ENCODE data around the gene RNASE7.
A peak's percentile ranks its signal among the peaks of the same experiment; 100 is the strongest.

The RNASE7 gene

GRCh38 chr14:21069388-21070082, 27.4 kb downstream of the RNASE7 start:
- DNase-seq = peak; percentile 64

- DNase-seq = no peak
Observed at GRCh38 chr14:21070083-21070609, 28.0 kb downstream of the RNASE7 start, which contains the start of gene ARHGEF40. Gene ARHGEF40, plus strand, starts transcription at chr14:21070304. Its CDS starts 93 bp downstream, at chr14:21070397.

- DNase-seq = peak; percentile 65
Observed at GRCh38 chr14:21070610-21071224, 28.6 kb downstream of the RNASE7 start.

- DNase-seq = peak; percentile 73
Observed at GRCh38 chr14:21071225-21072030, 29.3 kb downstream of the RNASE7 start.

GRCh38 chr14:21072031-21072473, 29.9 kb downstream of the RNASE7 start:
- no peak for DNase-seq

- DNase-seq = no peak
Observed at GRCh38 chr14:21072781-21073339, 30.7 kb downstream of the RNASE7 start.

DNA sequence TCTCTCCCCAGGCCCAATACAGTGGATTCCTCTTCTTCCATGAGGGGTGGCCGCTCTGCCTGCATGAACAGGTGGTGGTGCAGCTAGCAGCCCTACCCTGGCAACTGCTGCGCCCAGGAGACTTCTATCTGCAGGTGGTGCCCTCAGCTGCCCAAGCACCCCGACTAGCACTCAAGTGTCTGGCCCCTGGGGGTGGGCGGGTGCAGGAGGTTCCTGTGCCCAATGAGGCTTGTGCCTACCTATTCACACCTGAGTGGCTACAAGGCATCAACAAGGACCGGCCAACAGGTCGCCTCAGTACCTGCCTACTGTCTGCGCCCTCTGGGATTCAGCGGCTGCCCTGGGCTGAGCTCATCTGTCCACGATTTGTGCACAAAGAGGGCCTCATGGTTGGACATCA, 31.8 kb downstream of the RNASE7 start:
- DNase-seq = no peak

DNA sequence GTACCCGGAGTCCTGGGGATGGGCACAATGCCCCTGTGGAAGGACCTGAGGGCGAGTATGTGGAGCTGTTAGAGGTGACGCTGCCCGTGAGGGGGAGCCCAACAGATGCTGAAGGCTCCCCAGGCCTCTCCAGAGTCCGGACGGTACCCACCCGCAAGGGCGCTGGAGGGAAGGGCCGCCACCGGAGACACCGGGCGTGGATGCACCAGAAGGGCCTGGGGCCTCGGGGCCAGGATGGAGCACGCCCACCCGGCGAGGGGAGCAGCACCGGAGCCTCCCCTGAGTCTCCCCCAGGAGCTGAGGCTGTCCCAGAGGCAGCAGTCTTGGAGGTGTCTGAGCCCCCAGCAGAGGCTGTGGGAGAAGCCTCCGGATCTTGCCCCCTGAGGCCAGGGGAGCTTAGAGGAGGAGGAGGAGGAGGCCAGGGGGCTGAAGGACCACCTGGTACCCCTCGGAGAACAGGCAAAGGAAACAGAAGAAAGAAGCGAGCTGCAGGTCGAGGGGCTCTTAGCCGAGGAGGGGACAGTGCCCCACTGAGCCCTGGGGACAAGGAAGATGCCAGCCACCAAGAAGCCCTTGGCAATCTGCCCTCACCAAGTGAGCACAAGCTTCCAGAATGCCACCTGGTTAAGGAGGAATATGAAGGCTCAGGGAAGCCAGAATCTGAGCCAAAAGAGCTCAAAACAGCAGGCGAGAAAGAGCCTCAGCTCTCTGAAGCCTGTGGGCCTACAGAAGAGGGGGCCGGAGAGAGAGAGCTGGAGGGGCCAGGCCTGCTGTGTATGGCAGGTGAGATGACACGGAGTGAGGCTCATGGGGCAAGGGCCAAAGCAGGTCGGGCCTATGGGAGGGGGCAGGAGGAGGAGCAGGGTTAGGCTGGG, 32.5 kb downstream of the RNASE7 start:
- no peak for DNase-seq

DNA sequence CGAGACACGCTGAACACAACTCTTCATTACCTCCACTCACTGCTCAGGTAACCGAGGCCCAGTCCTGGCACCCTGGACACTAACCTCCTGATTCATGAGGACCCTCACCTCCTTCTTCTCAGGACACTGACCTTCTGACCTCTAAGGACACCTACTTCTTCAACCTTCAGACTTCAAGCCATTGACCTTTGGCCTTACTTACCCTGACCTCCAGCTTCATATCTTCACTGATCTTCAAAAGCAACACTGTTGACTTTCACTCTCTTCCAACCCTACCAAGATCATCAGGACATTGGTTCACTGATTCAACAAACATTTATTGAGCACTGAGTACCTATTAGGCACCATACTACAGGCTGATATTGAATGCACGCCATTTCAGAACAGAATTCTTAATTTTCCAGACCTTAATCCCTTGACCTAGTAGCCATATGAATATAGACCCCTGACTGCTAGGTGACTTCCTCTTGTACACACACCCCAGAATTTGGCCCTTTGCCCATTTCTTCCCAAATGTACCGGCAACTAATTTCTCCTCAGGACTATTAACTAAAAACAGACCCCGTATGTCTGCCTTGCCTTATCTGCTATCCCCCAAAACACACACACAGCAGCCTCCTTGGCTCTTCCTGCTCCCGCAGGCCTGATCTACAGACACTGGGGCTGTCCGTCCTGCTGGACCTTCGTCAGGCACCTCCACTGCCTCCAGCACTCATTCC, 33.7 kb downstream of the RNASE7 start:
- no peak for DNase-seq

GRCh38 chr14:21077672-21078071, 35.5 kb downstream of the RNASE7 start:
- DNase-seq = no peak

- DNase-seq = no peak
Observed at GRCh38 chr14:21078287-21078686, 36.1 kb downstream of the RNASE7 start.

GRCh38 chr14:21078726-21079125, 36.6 kb downstream of the RNASE7 start:
- DNase-seq = no peak

DNA sequence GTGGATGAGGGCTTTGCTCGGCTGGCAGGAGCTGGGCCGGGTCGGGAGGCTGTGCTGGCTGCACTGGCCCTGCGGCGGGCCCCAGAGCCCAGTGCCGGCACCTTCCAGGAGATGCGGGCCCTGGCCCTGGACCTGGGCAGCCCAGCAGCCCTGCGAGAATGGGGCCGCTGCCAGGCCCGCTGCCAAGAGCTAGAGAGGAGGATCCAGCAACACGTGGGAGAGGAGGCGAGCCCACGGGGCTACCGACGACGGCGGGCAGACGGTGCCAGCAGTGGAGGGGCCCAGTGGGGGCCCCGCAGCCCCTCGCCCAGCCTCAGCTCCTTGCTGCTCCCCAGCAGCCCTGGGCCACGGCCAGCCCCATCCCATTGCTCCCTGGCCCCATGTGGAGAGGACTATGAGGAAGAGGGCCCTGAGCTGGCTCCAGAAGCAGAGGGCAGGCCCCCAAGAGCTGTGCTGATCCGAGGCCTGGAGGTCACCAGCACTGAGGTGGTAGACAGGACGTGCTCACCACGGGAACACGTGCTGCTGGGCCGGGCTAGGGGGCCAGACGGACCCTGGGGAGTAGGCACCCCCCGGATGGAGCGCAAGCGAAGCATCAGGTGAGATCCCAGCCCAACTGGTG, 39.5 kb downstream of the RNASE7 start:
- no peak for DNase-seq

DNA sequence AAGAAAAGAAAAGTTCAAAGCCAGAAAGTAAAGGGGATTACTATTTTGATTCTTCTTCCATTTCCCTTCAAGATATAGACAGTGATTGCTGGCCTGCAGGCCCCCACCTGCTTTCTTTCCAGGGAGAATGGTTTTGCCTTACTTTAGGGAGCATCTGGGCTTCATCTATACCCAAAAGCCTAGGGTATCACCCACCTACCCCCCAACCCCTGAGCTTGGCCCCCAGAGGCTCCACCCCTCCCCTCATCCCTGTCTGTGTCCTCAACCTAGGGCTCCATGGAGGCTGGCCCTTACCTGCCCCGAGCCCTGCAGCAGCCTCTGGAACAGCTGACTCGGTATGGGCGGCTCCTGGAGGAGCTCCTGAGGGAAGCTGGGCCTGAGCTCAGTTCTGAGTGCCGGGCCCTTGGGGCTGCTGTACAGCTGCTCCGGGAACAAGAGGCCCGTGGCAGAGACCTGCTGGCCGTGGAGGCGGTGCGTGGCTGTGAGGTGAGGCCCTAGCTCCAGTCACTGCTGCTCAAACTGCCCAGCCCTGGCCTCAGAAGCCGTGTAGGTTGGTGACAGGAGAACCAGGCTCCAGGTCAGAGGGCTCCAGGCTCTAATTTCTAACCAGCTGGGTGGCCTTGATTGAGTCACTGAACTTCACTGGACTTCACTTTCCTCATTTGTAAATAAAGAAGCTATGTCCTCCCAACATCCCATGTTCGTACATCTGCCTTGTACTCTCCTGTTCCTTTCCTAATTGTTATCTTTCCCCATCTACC, 41.6 kb downstream of the RNASE7 start:
- DNase-seq = no peak

DNA sequence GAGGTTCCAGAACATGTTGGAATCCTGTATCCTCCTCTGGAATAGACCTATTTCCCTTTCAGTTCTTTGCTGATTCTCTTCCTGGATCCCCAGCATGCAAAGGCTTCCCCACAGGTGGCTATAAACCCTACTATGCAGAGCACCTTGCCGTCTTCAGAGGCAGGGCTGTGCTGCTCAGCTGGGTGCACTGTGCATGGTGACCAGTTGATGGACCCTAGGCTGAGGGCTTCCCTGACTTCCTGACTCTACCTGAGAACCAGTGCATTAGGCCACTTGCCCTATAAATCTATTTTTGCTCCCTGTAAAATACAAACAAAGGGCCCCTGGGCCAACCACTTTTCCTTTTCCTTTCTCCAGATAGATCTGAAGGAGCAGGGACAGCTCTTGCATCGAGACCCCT, 42.2 kb downstream of the RNASE7 start:
- no peak for DNase-seq

DNA sequence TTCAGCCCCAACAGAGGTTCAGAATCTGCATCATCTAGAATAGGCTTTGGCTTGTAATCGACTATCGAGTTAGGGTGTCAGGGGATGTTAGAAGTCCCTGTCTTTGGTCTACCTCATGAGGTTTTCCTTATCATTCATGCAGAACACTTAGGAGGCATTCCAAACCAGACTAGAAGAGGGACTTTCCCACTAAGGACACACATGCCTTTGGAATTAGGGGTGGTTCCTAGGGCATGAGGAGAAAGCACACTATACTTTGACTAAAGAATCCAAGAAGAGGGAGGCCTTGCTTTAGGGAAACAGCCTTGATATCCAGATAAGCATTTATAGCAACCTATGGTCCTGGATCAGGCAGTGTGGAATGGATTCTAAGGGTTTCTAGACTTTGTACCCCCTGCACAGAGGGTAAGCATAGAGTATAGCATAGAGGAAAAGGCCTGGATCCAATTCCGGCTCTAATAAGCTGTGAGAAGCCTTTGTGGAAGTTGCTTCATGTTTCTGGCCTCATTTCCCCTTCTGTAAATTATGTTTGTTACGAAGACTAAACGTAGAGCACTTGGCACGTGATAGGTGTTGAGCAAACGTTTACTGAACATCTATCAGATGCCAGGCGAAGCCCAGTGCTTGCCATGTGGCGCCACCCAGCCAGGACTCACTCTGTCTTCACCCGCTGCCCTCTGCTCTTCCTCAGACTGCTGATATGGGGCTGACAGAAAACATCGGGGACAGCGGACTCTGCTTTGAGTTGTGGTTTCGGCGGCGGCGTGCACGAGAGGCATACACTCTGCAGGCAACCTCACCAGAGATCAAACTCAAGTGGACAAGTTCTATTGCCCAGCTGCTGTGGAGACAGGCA, 43.1 kb downstream of the RNASE7 start:
- no peak for DNase-seq

DNA sequence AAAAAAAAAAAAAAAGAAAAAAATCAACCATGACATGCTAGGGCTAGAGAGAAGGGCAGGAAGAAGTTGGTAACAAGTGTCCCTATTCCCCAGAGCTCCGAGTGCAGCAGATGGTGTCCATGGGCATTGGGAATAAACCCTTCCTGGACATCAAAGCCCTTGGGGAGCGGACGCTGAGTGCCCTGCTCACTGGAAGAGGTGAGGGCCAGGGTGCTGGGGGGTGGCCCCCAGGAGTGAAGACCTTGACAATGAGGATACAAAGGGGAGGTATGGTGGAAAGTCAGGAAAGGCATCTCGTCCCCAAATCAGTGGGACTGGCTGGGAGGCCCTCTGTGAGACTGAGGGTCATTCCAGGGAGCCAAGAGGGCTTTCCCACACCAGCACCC, 44.7 kb downstream of the RNASE7 start:
- DNase-seq = no peak

DNA sequence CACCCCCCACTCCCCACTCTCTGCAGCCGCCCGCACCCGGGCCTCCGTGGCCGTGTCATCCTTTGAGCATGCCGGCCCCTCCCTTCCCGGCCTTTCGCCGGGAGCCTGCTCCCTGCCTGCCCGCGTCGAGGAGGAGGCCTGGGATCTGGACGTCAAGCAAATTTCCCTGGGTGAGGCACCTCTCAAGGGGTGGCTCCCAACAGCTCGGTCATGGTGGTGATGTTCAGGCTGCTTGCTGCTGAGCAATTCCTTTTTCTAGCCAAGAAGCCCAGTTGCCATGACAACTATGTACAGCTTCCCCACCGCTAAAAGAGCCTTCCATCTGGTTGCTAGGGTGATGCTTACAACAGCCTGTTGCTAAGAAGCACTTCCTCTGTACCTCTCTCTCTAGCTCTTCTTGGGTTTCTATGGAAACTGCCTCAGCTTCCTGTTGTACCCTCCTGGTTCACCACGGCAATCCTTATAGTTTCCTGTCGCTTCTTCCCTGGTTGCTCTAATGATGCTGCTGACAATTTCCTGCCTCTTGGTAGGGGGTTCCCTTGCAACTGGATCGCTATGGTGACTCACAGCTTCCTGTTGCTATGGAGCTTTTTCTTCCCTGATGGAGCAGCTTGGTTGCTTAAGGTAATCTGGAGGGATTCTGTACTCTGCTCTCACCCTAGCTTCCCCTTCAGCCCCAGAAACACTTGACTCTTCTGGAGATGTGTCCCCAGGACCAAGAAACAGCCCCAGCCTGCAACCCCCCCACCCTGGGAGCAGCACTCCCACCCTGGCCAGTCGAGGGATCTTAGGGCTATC, 45.3 kb downstream of the RNASE7 start:
- no peak for DNase-seq
